Chondrocyte (in vitro differentiated cells): ENCODE measurements around the gene TOM1L1. TPM values are rescaled to one million over a fixed set of nuclear protein-coding genes. Genes with fewer than 3 reads are reported as not detected.
A peak's percentile ranks its signal among the peaks of the same experiment; 100 is the strongest.

Source experiments
- DNase-seq: peaks from one replicate; pipeline ENCODE4 v3.0.0; 2021; ENCODE audit warnings: mixed read lengths, low spot score
- H3K27ac Mint-ChIP-seq: one replicate; pipeline ENCODE4 v1.8.0; 2021; ENCODE audit warnings: mild to moderate bottlenecking, moderate library complexity, mixed read lengths; ENCODE audit not compliant: unreplicated experiment
- H3K27me3 Mint-ChIP-seq: 2 replicates; pipeline ENCODE4 v1.8.0; 2021; ENCODE audit warnings: low read depth, mixed read lengths
- H3K36me3 Mint-ChIP-seq: 2 replicates; pipeline ENCODE4 v1.8.0; 2021; ENCODE audit warnings: low read depth, mixed read lengths
- H3K4me1 Mint-ChIP-seq: 2 replicates; pipeline ENCODE4 v1.8.0; 2021; ENCODE audit warnings: low read depth, mild to moderate bottlenecking, mixed read lengths
- H3K4me3 Mint-ChIP-seq: one replicate; pipeline ENCODE4 v1.8.0; 2021; ENCODE audit warnings: mild to moderate bottlenecking, moderate library complexity, mixed read lengths; ENCODE audit not compliant: unreplicated experiment
- H3K9me3 Mint-ChIP-seq: 2 replicates; pipeline ENCODE4 v1.8.0; 2021; ENCODE audit warnings: low read depth, mixed read lengths
- CTCF ChIP-seq: fragments of 200-600 bp; sonication (generic); IDR thresholded peaks from 2 replicates; pipeline ENCODE4 v1.5.0; 2021; ENCODE audit warnings: antibody characterized with exemption, mild to moderate bottlenecking, moderate library complexity
- total RNA-seq: library from RNA; stranded (reverse); gene quantifications from 3 replicates; pipeline ENCODE4 v1.2.1, GENCODE V29; 2021

Gene TOM1L1
- total RNA-seq, 1 donor from 2014 or later = 28.4 TPM

- no peak for DNase-seq
- Mint-ChIP-seq H3K9me3 (no peaks in the 10 kb centered on the region), H3K27ac (no peak overlapping the region), H3K27me3 (no peaks in the 10 kb centered on the region), H3K4me1 (no peaks in the 10 kb centered on the region), H3K4me3 (no peak overlapping the region), H3K36me3 (no peaks in the 10 kb centered on the region)
- TF ChIP-seq CTCF = no peak
These were observed 90.9 kb downstream of the TOM1L1 start for GRCh38 chr17:54991567-54991966.

- Mint-ChIP-seq H3K27ac (no peak overlapping the region), H3K36me3 (no peaks in the 10 kb centered on the region), H3K4me1 (peaks cover 3% of the 10 kb centered on the region), H3K27me3 (no peaks in the 10 kb centered on the region), H3K9me3 (no peaks in the 10 kb centered on the region), H3K4me3 (no peak overlapping the region)
- DNase-seq = no peak
- TF ChIP-seq CTCF = peak; percentile 92
These were observed 92.4 kb downstream of the TOM1L1 start for GRCh38 chr17:54992797-54993639.

DNA sequence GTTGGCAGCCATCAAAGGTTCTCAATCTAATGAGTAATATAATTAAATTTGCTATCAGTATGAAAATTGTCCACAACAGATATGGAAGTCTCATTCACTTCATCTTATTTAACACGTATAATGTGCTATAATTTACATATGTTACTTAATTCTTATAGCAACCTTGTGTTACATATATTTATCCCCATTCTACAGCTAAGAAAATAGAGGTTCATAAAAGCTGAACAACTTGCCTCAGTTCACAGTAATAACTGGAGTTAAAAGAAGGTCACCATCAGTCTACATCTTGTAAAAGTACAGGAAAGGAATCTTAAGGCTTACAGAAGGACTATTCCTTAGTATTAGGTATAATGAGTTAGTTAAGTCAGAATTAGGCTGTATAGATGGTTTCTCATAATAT is 95.8 kb downstream of the TOM1L1 start:
- Mint-ChIP-seq H3K9me3 (no peaks in the 10 kb centered on the region), H3K27ac (no peak overlapping the region), H3K4me3 (no peak overlapping the region), H3K4me1 (peaks cover 3% of the 10 kb centered on the region), H3K36me3 (no peaks in the 10 kb centered on the region), H3K27me3 (no peaks in the 10 kb centered on the region)
- DNase-seq = no peak
- no peak for TF ChIP-seq CTCF

DNA sequence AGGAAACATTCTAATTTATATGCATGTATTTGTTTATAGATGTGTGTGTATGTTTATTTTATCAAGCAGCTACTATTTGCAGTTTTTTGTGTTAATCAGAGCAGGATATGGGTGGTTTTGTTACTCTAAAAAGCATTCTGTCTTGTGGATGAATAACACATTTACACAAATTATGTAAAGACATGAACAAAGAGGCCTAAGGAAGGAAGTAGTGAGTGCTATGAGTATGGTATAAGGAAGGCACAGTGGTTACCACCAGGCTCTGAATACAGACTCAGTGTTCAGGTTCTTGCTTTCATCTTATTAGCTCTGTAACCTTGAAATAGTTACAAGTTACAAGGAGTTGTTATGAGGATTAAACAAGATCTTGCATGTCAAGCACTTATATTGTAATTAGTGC is 101.8 kb downstream of the TOM1L1 start:
- no peak overlapping the region for H3K4me3 Mint-ChIP-seq
- no peak overlapping the region for H3K27ac Mint-ChIP-seq
- H3K27me3 Mint-ChIP-seq = no peaks in the 10 kb centered on the region
- DNase-seq = no peak
- no peak for TF ChIP-seq CTCF
- no peaks in the 10 kb centered on the region for H3K4me1 Mint-ChIP-seq
- peaks cover 5% of the 10 kb centered on the region for H3K9me3 Mint-ChIP-seq
- no peaks in the 10 kb centered on the region for H3K36me3 Mint-ChIP-seq

GRCh38 chr17:55004484-55004883 is 103.8 kb downstream of the TOM1L1 start:
- Mint-ChIP-seq H3K4me3 (no peak overlapping the region), H3K4me1 (no peaks in the 10 kb centered on the region), H3K9me3 (peaks cover 5% of the 10 kb centered on the region), H3K27me3 (no peaks in the 10 kb centered on the region), H3K36me3 (no peaks in the 10 kb centered on the region), H3K27ac (no peak overlapping the region)
- DNase-seq = no peak
- TF ChIP-seq CTCF = no peak
